SU-DHL-6 (cell line): ENCODE data around the gene COL25A1.

Source experiments
- EZH2phosphoT487 ChIP-seq: fragments of 200-600 bp; sonication (generic), shearing (Covaris generic); conservative IDR thresholded peaks from 2 replicates; pipeline ENCODE4 v1.6.1; 2018; ENCODE audit warnings: mild to moderate bottlenecking, antibody characterized with exemption, low read length, moderate library complexity, mixed read lengths
- TF ChIP-seq, protein P1 (sequence below): fragments of 200-600 bp; sonication (generic); IDR thresholded peaks from one replicate; pipeline ENCODE4 v1.5.1; 2017; ENCODE audit warnings: antibody characterized with exemption, mild to moderate bottlenecking, low read length, moderate library complexity; ENCODE audit not compliant: insufficient read depth, poor library complexity, severe bottlenecking

DNA sequence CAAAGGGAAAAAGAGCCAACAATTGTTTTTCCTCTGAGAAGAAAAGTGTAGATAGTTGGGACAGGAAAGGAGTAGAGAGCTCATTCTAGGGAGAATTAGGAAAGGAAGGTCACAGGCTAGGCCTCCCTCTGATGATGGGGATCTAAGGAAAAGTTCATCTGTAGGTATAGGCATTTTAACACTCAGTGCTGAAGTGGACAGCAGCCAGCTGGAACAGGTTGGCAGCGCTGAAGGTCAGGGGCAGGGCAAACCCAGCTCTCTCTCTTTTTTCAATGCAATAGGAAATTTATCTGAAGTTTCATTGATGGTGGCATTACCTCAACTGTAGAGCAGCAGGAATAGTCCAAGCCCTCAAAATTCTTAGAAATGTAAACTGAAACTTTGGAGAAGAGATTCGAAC, 441.1 kb downstream of the COL25A1 start:
- TF ChIP-seq, protein P1, sequence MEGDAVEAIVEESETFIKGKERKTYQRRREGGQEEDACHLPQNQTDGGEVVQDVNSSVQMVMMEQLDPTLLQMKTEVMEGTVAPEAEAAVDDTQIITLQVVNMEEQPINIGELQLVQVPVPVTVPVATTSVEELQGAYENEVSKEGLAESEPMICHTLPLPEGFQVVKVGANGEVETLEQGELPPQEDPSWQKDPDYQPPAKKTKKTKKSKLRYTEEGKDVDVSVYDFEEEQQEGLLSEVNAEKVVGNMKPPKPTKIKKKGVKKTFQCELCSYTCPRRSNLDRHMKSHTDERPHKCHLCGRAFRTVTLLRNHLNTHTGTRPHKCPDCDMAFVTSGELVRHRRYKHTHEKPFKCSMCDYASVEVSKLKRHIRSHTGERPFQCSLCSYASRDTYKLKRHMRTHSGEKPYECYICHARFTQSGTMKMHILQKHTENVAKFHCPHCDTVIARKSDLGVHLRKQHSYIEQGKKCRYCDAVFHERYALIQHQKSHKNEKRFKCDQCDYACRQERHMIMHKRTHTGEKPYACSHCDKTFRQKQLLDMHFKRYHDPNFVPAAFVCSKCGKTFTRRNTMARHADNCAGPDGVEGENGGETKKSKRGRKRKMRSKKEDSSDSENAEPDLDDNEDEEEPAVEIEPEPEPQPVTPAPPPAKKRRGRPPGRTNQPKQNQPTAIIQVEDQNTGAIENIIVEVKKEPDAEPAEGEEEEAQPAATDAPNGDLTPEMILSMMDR, result no peak
- no peak for TF ChIP-seq EZH2phosphoT487
